ENCODE results near the gene CARS2.

- TF ChIP-seq CTCF (IDR thresholded peaks at IDR 0.05) (no peak), POLR2A (IDR thresholded peaks at IDR 0.05) (no peak)
Observed at GRCh38 chr13:110647365-110647737, 58.6 kb downstream of the CARS2 start.

Data from testis (tissue), 2 donors.